Measurements from ENCODE around the gene TRMT10B.

GRCh38 chr9:37827483-37828165 is 74.0 kb downstream of the TRMT10B start:
- TF ChIP-seq POLR2AphosphoS5 (IDR thresholded peaks at IDR 0.05) (no peak), POLR2A (IDR thresholded peaks at IDR 0.05) (no peak)
- TF ChIP-seq, protein P1, sequence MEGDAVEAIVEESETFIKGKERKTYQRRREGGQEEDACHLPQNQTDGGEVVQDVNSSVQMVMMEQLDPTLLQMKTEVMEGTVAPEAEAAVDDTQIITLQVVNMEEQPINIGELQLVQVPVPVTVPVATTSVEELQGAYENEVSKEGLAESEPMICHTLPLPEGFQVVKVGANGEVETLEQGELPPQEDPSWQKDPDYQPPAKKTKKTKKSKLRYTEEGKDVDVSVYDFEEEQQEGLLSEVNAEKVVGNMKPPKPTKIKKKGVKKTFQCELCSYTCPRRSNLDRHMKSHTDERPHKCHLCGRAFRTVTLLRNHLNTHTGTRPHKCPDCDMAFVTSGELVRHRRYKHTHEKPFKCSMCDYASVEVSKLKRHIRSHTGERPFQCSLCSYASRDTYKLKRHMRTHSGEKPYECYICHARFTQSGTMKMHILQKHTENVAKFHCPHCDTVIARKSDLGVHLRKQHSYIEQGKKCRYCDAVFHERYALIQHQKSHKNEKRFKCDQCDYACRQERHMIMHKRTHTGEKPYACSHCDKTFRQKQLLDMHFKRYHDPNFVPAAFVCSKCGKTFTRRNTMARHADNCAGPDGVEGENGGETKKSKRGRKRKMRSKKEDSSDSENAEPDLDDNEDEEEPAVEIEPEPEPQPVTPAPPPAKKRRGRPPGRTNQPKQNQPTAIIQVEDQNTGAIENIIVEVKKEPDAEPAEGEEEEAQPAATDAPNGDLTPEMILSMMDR (IDR thresholded peaks at IDR 0.05): no peak
